ENCODE data around the gene PCAT7.
A peak's percentile ranks its signal among the peaks of the same experiment; 100 is the strongest.

DNA sequence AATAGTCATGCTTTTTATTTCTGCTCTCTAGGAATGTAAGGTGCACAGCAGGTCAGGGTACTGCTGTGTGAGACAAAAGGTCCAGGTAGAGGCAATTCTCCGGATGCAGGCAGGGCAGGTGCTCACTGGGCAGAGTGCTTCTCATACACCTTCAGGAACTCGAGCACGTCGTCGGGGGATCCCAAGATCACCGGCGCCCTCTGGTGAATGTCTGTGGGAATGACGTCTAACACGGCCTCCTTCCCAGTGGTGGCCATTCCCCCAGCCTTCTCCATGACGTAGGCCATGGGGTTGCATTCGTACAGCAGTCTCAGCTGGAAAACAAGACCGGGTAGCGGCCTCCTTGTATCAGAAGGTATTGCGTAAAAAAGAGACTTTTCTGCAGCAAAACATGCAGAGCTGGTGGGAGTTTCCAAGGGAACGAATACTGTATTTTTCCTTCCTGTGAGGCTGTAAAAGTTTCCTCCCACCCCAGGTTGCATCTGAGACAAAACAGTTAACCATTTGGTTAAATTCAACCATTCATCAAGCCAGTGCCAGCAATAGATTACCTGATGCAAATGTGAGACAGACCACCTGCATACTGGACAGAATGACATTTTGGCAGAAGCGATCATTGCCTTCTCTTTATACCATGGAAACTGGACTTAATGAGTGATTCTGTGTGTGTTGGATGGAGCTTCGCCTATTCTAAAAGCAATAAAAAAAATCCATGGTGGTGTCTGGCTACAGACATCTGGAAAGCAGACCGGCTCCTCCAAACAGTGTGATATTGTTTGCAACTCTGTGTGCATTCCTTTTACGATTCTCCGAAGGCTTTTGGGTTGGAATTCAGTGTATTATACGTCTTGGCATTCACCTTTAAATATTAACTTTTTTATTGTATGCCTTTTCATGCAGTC, 48.6 kb downstream of the PCAT7 start:
- TF ChIP-seq EZH2 (IDR thresholded peaks at IDR 0.05; ENCODE audit: borderline replicate concordance, low read depth, low read length, severe bottlenecking) (no peak), POLR2A (IDR thresholded peaks at IDR 0.05; ENCODE audit: low read depth, low read length) (no peak), JUN (IDR thresholded peaks at IDR 0.05; ENCODE audit: borderline replicate concordance, insufficient read depth, insufficient read length, low read depth) (no peak), MYC (IDR thresholded peaks at IDR 0.05; ENCODE audit: low read depth, low read length) (no peak), FOS (IDR thresholded peaks at IDR 0.05; ENCODE audit: borderline replicate concordance, insufficient read depth, low read length) (no peak), POLR2AphosphoS5 (IDR thresholded peaks at IDR 0.05; ENCODE audit: insufficient read depth, low read depth, low read length) (no peak), GATA2 (IDR thresholded peaks at IDR 0.05; ENCODE audit: insufficient read depth, insufficient read length, low read depth, low read length) (no peak)
- TF ChIP-seq, protein P1, sequence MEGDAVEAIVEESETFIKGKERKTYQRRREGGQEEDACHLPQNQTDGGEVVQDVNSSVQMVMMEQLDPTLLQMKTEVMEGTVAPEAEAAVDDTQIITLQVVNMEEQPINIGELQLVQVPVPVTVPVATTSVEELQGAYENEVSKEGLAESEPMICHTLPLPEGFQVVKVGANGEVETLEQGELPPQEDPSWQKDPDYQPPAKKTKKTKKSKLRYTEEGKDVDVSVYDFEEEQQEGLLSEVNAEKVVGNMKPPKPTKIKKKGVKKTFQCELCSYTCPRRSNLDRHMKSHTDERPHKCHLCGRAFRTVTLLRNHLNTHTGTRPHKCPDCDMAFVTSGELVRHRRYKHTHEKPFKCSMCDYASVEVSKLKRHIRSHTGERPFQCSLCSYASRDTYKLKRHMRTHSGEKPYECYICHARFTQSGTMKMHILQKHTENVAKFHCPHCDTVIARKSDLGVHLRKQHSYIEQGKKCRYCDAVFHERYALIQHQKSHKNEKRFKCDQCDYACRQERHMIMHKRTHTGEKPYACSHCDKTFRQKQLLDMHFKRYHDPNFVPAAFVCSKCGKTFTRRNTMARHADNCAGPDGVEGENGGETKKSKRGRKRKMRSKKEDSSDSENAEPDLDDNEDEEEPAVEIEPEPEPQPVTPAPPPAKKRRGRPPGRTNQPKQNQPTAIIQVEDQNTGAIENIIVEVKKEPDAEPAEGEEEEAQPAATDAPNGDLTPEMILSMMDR (IDR thresholded peaks at IDR 0.05; ENCODE audit: extremely low read depth in 1 of 2, insufficient read depth in 1 of 2, low read depth in 1 of 2, low read length in 2 of 2): peak; percentile 67 to 79
- TF ChIP-seq, protein P2, sequence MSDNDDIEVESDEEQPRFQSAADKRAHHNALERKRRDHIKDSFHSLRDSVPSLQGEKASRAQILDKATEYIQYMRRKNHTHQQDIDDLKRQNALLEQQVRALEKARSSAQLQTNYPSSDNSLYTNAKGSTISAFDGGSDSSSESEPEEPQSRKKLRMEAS (IDR thresholded peaks at IDR 0.05; ENCODE audit: insufficient read depth, insufficient read length): no peak
